GM23248 (cell line): Measurements from ENCODE around the gene RPRD2.

Source experiments
- EZH2 ChIP-seq: fragments of 200-600 bp; sonication (generic); IDR thresholded peaks from 2 replicates; pipeline ENCODE4 v1.6.1; 2018; ENCODE audit warnings: antibody characterized with exemption, mild to moderate bottlenecking; ENCODE audit not compliant: insufficient read depth, poor library complexity, severe bottlenecking
- EZH2phosphoT487 ChIP-seq: fragments of 200-600 bp; sonication (generic); IDR thresholded peaks from 2 replicates; pipeline ENCODE4 v1.6.1; 2018; ENCODE audit warnings: antibody characterized with exemption, moderate library complexity, mild to moderate bottlenecking, low read depth; ENCODE audit not compliant: insufficient read depth

DNA sequence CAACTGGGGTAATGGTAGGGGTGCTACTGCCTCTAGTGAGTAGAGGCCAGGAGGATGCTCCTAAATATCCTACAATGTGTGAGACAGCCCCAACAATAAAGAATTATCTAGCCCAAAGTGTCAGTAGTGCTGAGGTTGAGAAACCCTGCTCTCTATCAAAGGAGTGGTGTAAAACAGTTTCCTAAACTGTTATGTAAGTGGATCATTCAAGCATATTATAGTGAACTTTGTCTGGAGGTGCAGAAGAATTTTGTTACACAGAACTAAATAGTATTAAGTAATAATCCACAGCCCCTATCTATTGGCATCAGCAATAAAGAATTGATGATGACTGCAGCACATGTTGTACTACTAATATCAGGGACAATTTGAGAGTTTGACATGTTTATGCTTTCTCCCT, 103.0 kb downstream of the RPRD2 start:
- no peak for TF ChIP-seq EZH2phosphoT487
- TF ChIP-seq EZH2 = no peak
